Fibroblast of lung (primary cell): ENCODE measurements around the gene RTN4RL2.

Experiments
- CTCF ChIP-seq, 2 donors: IDR thresholded peaks in 1 of 2; conservative IDR thresholded peaks in 1 of 2; 1 replicate in 1 of 2; 2 replicates in 1 of 2; pipeline ENCODE4 v1.5.1; 2011 to 2012; ENCODE audit warnings: low read length in 2 of 2, control low read depth in 1 of 2, inconsistent platforms in 1 of 2, low read depth in 1 of 2, mild to moderate bottlenecking in 1 of 2
- EZH2 ChIP-seq: IDR thresholded peaks from 2 replicates; pipeline ENCODE4 v1.5.1; 2012; ENCODE audit warnings: low read length, control low read depth, mild to moderate bottlenecking; ENCODE audit errors: missing control alignments

DNA sequence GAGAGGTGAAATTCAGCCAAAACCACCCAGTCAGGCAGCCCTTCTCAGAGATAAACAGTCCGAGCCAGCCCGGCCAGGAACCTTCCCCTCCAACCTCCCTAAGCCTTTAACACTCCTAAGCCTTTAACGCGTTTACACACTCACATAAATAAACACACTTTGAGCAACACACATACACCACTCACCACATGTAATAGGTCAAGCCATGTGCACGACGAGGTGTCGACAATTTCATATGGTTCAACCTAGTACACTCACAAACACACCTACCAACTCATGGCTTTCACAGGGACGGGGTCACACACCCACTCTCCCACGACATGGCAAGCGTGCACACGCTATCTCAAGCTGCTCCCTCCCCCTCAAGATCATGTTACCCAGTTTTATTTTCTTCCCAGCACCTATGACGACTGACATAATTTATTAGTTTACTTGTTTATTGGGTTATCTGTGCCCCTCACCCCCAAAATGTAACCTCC, 39.7 kb downstream of the RTN4RL2 start:
- TF ChIP-seq CTCF (conservative IDR thresholded peaks at IDR 0.05 in 1 of 2, IDR thresholded peaks at IDR 0.05 in 1 of 2; ENCODE audit: low read depth in 1 of 2, low read length in 2 of 2) (no peak), EZH2 (no peak)
